Measurements from ENCODE around the gene QSOX2.
A peak's percentile ranks its signal among the peaks of the same experiment; 100 is the strongest.
"Not testable (repeated sequence)": the region's sequence is repeated elsewhere in the genome, so short reads cannot be mapped to it uniquely, and the experiment has no call there.

QSOX2 gene

DNA sequence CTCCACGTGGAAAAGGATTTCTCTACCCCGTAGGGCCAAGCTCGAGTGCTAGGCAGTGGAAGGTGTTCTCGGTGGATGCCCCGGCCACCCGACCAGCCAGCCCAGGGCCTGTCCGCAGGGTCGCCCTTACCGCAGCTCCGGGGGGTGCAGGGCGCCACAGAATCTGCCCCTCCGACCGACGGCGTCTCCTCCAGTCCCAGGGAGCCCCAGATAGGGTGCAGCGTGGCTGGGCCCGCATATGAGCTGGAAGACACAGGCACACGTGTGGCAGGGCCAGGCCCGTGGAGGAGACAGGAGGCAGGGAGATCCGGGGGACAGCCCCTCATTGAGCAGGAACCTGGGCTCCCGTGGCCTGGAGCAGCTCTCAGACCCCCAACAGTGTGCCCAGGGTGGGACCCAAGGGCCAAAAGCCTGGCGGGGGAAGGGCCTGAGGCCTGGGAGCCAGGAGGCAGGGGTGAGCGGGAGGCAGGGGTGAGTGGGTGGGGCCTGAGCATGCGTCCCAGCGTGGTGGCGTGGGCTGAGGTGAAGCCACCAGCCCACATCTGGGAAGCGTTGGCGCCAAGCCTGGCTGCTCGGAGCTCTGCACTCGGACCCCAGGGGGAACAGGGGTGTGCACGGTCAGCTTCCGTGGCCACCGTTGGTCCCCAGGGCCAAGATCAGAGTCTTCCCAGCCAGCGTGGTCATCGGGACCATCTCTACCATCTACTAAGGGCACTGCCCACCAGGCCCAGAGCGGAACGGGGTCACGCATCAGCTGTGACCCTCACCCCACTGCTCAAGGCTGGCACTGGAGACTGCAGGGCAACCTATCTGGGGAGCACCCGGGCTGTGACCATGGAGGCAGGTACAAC, 36.0 kb upstream of the QSOX2 start:
- no peak for DNase-seq

DNA sequence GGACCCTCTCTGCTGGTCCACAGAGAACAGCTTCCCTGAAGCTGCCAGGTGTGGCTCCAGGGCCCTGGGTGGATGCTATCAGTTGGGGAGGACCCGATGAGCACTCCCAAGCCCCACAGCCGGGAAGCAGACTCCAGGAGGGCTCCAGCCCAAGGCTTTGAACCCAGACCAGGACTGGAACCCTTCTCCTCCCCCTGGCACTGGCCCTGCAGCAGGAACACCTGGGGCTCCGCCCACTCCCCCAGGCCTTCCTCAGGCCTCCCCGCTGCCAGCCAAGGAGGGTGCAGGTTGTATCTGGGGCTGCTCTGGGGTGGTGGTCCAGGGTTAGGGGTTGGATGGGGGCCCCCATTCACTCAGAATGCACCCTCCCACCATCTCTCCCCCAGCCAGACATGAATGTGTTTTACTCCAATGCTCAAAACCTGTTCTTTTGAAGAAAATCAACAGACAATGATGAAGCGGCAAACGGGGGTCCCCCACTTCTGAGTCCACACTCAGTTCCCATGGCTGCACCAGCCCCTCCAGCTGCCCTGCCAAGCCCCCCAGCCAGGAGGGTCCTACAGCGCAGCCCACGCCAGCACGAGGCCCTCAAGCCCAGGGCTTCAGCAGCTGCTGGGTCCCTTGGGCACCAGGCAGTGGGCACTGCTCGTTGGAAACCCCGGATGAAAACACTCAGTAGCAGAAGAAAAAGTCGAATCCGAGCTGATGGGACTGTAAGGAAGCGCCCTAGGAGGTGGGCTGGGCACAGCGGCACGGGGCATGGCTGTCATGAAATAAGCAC, 35.1 kb upstream of the QSOX2 start:
- DNase-seq, result no peak

DNA sequence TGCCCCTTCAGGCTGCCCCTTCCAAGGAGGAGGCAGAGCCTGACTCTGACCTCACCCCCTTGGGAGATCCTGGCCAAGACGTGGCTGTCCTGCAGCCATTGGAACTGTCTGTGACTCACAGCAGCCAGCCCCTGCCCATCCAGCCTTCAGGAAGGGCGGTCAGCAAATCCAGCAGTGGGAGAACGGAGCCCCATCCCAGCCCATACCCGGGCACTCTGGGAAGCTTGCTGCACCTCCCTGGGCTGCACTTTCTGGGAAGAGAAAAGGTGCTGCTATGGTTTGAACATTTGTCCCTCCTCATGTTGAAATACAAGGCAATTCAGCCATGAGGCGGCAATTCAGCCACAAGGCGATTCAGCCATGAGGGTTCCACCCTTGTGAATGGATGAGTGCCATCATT, 33.9 kb upstream of the QSOX2 start:
- no peak for DNase-seq

DNA sequence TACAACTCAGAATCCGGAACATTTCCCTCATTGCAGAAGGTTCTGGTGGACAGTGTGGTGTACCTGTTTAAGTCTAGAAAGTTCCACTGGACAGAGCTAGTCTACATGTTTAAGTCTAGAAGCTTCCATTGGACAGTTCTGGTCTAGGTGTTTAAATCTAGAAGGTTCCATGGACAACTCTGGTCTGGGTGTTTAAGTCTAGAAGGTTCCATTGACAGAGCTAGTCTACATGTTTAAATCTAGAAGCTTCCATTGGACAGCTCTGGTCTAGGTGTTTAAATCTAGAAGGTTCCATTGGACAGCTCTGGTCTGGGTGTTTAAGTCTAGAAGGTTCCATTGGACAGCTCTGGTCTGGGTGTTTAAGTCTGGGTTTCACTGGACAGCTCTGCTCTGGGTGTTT, 33.3 kb upstream of the QSOX2 start:
- DNase-seq, result no peak

DNA sequence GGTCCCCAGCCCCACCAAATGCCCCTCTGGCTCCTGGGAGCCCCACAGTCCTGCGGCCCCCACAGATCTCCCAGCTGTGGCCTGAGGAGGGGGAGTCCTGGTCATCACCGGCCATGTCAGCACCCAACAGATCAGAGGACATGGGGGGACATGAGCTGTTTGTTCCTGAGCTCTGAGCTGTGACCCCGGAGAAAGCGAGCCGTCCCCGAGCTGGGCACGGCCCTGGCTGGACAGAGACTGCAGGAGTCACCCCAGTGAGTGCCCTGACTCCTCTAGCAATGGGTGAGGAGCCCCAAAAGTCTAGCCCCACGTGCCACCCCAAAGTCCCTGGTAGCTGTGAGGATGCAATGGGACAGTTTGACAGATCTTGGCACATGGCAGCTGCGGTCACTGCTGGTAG, 32.6 kb upstream of the QSOX2 start:
- no peak for DNase-seq

DNA sequence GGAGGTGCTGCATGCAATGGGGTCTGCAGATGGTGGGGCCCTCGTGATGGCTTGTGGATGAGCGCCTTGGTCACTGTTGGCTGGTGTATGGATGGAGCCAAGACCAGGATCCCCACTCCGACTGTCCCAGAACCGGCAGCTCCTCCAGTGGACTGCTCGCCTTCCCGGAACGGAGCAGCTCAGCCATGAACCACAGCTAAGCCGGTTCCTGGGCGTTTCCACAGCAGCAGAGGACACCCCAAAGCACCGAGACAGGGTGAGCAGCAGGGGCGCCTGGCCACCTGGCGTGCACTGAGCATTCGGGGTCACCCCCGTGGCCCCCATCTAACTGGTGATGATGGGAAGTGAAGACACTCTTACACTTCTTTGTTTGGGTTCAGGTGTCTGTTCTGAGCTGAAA, 32.1 kb upstream of the QSOX2 start:
- no peak for DNase-seq

DNA sequence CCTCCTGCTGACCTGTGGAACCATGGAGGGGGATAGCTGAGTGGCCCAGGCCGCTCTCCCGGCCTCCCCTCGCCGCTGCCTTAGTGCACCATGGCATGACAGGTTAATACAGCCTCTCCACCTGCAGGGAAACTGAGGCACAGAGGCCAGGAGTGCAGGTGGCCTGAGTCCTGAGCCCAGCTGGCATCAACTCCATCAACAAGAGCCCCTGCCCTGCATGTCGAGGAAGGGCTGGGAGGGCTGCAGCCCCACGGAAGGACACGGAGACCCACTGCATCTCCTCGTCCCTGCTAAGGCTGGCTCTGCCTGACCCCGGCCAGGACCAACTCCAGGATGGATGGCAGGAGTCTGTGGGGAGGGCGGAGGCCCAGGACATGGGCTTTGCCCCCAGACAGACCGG, 31.1 kb upstream of the QSOX2 start:
- no peak for DNase-seq

DNA sequence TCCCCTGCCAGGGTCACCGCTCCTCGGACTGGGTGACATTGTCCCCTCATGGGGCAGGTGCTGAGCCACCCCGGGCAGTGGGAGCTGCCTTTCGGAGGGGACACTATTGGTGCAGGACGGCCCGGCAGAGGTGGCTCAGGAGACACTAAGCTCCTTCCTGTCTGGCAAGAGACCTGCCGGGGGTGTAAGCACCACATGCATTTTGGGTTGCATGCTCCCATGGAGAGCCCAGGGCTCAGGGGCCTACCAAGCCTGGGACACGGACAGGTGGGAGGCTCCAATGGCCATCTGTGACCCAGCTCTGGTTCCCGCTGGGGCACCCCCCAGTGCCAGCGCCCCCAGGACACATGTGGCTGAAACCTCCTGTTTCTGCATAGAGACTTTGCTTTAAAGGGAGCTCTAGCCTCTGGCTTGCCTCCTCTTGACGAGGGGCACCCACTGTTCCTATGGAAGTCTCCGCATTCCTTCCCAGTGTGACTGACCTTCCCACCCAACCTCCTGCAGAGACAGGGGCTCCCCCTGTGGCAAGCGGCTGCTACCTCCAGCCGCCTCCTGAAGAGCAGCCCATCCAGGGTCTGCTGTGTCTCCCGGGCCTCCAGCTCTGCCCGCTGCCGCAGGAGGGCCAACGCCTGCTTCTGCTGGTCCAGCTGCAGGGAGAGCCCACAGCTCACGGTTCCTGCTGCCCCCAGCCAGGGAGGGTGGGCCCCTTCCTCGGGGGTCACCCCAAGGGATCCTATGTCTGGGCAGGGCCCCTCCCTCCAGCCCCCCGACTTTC, 30.2 kb upstream of the QSOX2 start:
- no peak for DNase-seq

DNA sequence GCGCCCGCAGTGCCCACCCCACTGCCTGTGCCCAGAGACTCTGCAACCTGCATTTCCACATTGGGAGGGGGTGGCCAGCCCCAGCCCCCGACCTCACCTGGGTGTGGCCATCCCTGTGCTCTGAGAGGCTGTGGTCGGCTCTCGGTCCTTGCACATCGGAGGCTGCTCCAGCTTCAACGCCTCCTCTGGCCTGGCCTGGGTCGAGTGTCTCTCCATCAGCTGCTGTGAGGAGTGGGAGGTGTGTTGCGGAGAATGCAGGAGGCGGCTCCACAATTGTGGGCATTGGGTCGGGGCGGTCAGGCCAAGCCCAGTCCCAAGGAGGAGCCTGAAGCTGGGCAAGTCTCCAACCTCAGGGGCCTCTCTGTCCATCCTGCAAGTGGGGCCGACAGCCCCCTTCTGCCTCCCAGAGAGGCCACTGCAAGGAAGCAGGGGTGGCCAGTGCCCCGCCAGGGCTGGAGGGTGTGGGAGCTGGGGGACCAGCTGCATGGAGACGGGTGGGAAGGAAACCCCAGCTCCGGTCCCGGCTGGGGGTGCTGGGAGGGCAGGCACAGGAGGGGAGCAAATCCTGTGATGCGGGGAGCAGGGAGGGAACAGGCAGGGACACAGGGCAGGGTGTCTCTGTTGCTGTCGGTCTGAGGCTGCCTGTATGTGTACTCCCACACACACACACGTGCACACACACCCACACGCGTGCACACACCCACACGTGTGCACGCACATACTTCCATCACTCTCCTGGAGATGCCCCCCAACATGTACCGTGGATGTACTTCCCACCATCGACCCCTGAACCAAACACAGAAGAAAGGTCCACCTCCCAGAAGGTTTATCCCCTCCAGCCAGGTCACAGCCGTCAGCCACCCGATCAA, 29.4 kb upstream of the QSOX2 start:
- no peak for DNase-seq

DNA sequence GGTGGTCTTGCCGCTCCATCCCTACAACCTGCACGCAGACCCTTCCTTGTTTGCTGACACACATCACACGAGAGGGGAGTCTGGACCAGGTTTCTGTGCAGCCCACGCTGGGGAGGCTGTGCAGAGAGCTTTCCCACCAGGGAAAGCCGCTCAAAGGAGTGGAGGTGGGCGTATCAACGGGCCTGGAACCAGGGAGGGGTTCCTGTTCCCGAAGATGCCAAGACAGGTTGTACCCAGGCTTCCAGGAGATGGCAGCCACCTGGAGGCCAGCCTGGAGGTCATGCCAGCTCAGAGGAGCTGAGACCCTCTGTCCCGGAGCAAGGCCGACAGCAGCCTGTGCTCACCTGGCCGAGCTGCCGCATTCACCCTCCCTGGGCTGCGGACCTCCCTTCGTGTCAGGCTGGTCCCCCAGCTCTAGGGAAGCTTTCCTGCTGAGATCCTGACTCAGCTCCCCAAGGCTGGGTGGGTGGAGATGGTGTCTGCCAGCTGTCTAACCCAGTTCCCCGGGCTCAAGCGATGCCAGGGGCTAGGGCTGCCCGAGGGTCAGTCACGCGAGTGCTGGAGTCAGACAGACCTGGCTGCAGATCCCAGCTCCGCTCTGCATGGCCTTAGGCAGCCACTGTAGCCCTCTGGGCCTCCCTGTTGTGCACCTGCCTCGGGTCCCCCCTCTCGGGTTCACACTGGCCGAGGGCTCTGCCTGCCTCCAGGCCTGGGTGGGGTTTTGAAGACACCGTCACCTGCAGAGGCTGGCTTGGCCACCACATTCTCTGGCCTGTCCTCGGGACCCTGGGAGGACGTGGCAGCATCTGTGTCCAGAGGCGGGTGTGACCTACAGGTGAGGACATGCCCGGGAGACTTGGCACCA, 28.5 kb upstream of the QSOX2 start:
- DNase-seq, result no peak

DNA sequence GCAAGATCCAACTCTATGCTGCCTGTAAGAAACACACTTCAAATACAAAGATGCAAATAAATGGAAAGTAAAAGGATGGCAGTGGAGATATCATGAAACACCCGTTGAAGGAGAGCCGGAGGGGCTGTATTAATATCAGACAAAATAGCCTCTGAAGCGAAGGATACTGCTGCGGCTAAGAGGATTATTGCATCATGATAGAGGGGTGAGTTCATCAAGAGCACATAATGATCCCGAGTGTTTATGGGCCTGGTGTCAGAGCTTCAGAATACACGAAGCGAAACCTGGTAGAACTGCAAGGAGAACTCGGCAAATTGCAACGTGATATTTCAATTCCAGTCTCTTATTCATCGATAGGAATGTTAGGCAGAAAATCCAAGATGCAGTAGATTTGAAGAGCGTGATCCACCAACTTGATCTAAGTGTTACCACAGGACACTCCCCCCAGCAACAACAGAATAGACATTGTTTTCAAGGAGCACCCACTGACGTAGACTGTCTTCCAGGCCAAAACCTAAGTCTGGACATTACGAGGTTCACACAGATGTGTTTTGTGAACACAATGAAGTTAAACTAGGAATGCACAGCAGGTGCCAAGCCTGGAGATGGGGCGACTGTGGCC, 27.7 kb upstream of the QSOX2 start:
- DNase-seq, result no peak

DNA sequence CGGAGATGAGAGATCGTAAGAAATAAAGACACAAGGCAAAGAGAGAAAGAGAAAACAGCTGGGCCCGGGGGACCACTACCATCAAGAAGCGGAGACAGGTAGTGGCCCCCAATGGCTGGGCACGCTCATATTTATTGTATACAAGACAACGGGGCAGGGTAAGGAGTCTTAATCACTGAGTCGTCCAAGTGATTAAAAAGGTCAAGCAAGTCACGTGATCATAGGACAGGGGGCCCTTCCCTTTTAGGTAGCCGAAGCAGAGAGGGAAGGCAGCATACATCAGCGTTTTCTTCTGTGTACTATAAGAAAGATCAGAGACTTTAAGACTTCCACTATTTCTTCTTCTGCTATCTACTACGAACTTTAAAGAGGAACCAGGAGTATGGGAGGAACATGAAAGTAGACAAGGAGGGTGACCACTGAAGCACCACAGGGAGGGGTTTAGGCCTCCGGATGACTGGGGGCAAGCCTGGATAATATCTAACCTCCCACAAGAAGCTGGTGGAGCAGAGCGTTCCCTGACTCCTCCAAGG, 24.6 kb upstream of the QSOX2 start:
- DNase-seq, result no peak

DNA sequence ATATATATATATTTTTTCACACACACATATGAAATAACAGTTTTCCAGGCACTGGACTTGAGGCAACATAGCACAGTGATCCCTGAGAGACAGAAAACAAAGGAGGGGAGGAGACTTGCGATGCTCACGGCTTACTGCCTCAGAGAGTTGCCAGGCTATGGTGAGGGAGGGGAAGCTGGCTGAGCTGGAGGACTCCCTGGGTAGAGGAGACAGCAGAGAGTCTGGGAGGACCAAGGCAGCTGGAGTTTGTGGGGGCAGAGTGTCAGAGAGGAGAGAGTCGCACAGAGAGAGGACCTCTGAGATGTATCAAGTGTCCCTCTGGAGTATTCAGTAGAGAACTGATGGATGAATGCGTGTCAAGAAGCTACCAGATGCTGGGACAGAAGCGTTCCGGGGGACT, 23.1 kb upstream of the QSOX2 start:
- DNase-seq, result no peak

DNA sequence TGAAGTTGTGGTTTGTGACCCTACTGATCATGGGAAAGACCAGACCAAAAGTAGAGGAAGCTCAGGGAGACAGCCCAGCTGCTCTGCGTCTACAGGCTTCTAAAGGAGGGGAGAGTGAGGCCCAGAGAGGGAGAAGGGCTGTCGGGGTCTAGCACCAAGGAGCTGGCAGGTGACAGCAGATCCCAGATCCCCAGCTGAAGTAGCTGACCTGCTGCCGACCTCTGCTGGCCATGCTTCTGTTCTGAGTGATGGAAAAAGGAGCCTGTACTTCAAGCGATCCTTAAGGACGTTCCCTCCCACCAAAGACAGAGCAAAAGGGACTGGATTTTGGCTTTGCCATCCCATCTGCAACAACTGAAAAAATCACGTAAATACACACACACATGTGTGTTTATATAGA, 22.7 kb upstream of the QSOX2 start:
- peak; percentile 18 for DNase-seq

DNA sequence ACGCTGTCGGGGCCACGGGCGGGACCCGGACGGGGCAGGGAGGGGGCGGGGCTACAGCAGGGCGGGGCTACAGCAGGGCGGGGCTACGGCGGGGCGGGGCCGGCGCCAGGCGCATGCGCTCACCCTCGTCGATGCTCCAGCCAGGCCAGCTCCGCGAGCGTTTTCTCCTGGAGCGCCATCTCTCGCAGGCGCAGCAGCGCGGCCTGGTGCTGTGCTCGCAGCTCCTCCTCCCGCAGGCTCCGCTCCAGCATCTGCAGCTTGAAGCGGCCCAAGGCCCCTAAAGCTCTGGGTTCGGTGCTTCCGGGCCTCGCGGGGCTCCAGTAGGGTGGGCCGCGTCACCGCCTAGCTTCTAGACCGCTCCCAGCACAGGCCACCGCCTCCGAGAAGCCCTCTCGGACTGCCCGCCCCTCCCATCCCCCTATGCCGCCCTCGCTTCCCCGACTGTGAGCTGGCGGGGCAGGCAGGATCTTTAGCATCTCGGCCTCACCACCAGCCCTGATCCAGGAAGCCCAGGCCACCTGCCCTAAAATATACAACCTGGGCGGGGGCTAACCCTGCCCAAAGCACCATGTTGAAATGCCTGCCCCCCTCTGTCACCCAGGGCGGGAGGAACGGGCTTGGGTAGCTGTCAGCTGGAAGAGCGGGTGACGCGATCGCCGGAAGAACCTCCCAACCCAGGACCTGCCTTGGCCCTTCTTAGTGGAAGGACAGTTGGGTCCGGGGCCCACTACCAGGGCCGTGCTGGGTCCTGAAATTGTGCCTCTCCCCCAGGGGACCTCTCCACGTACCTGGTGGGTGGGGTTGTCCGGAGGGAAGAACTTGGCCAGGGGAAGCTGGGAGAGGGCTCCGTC, 21.9 kb upstream of the QSOX2 start:
- peak; percentile 80 for DNase-seq

DNA sequence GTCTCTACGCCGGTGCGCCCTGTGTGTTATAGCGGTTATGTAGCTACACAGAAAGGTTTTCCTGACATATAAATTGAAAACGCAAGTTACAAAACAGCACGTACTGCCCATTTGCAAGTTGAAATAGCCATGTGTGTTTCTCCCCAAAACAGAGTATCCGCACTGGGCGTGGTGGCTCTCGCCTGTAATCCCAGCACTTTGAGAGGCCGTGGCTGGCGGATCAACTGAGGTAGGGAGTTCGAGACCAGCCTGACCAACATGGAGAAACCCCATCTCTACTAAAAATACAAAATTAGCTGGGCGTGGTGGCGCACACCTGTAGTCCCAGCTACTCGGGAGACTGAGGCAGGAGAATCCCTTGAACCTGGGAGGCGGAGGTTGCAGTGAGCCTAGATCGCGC, 21.0 kb upstream of the QSOX2 start:
- not testable (repeated sequence) for DNase-seq

DNA sequence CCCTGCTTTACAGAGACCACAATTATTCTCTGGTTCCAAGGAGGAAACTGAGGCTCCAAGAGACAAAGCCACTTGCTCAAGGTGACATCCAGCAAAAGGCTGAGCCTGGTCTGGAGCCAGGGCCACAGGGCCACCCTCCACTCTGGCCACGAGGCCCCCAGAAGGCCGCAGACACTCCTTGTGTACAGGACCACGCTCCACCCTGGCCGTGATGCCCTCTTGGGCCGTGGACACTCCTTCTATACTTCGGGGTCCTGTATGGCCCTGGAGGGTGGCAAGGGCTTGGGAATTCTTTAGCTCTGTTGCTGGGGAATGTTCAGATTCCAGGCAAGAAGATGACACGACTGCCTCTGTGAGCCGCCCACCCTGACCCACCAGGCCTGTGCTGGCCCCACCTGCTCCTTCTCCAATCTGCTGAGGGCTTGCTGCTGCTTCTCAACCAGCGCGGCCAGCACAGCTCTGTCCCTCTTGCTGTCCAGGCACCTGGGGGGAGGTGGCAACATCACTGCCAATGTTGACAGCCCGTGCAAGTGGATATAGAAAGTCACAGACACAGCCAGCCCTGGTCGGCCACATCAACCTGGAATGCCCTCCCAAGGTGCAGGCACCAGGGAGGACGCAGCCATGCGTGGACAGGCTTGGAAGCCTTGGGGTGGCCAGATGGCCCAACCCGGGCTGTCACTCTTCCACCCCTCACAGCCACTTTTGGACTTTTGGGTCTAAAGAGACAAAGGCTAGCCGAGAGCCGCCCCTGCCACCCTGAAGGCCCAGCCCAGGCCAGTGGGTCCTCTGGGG, 20.1 kb upstream of the QSOX2 start:
- DNase-seq, result no peak

DNA sequence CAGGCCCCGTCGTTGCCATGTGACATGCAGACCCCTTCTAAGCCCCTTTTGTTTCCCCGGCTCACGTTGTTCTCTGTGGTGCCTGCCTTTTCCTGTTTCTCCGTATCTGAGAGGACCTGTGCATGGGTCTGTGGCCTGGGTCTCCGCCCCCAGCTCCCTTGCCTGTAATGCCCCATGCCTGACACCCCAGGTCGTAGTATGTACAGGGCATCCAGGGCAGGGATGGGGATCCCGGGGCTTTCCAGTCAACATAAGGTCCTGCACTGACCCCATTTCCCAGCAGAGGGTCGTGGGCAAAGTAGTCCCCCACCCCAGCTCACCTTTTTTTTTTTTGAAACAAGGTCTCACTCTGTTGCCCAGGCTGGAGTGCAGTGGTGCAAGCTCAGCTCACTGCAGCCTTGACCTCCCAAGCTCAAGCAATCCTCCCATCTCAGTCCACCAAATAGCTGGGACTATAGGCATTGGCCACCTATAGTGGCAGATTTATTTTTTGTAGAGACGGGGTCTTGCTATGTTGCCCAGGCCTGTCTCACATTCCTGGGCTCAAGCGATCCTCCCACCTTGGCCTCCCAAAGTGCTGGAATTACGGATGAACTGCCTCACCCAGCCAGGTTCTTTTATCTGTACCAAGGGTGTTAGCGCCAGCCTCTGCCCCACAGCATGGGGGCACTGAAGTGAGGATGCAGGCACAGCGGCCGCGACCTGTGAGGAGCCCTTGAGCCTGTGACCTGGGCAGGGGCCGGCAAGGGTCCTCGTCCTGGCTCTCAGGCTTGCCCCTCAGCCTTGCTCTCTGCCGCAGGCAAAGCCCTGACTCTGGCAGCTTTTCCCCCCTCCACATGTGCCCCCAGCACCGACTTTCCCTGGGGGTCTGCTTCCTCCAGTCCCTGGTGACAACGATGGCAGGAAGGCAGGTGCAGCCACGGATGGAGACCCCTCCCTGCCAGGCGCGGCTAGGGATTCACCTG, 19.1 kb upstream of the QSOX2 start:
- DNase-seq, result no peak

Data from HCEC 1CT (cell line).